DOHH2 (cell line): ENCODE results near the gene PRPF40A.

Experiments
- CTCF ChIP-seq: fragments of 200-600 bp; sonication (generic); IDR thresholded peaks from one replicate; pipeline ENCODE4 v1.5.1; 2014; ENCODE audit warnings: antibody characterized with exemption, mild to moderate bottlenecking, low read depth, low read length; ENCODE audit not compliant: poor library complexity, severe bottlenecking
- EZH2phosphoT487 ChIP-seq: fragments of 200-600 bp; sonication (generic); IDR thresholded peaks from 2 replicates; pipeline ENCODE4 v1.6.1; 2017; ENCODE audit warnings: borderline replicate concordance, mild to moderate bottlenecking, antibody characterized with exemption, low read length, moderate library complexity, mixed read lengths

- TF ChIP-seq CTCF = no peak
- TF ChIP-seq EZH2phosphoT487 = no peak
Measured at GRCh38 chr2:152611458-152612231, 105.6 kb downstream of the PRPF40A start.
